Measurements from ENCODE around the gene C1orf35.

C1orf35 gene

GRCh38 chr1:228105270-228105995, 2.3 kb upstream of the C1orf35 start:
- TF ChIP-seq TAF1 (IDR thresholded peaks at IDR 0.05; ENCODE audit: low read depth) (no peak), TCF12 (IDR thresholded peaks at IDR 0.05; ENCODE audit: low read depth) (no peak)

- TF ChIP-seq RAD21 (IDR thresholded peaks at IDR 0.05; ENCODE audit: low read depth), result no peak
- no peak for TF ChIP-seq TAF1 (IDR thresholded peaks at IDR 0.05; ENCODE audit: low read depth)
- TF ChIP-seq REST (IDR thresholded peaks at IDR 0.05; ENCODE audit: low read depth), result no peak
- no peak for TF ChIP-seq NFIC (IDR thresholded peaks at IDR 0.05)
These were observed 1.6 kb upstream of the C1orf35 start for GRCh38 chr1:228104526-228105269.

- TF ChIP-seq RAD21 (IDR thresholded peaks at IDR 0.05; ENCODE audit: low read depth) (no peak), MAX (IDR thresholded peaks at IDR 0.05) (peak; percentile 50), ZBTB7A (IDR thresholded peaks at IDR 0.05; ENCODE audit: low read depth) (peak; percentile 68; the same call in 1 of the 2 replicates)
These were observed 933 bp downstream of the C1orf35 start for GRCh38 chr1:228101994-228102790.

- TF ChIP-seq CEBPB (IDR thresholded peaks at IDR 0.05) (no peak), USF1 (IDR thresholded peaks at IDR 0.05) (peak; percentile 56)
These were observed 1.5 kb downstream of the C1orf35 start for GRCh38 chr1:228101614-228101993.

- TF ChIP-seq USF1 (IDR thresholded peaks at IDR 0.05) (no peak), TEAD4 (IDR thresholded peaks at IDR 0.05) (no peak), EP300 (IDR thresholded peaks at IDR 0.05; ENCODE audit: borderline replicate concordance) (no peak), CREB1 (IDR thresholded peaks at IDR 0.05; ENCODE audit: low read depth) (no peak), TCF12 (IDR thresholded peaks at IDR 0.05; ENCODE audit: low read depth) (no peak), TAF1 (IDR thresholded peaks at IDR 0.05; ENCODE audit: low read depth) (no peak), EGR1 (IDR thresholded peaks at IDR 0.05) (no peak), YY1 (IDR thresholded peaks at IDR 0.05; ENCODE audit: low read depth) (no peak), RAD21 (IDR thresholded peaks at IDR 0.05; ENCODE audit: low read depth) (no peak), FOXM1 (IDR thresholded peaks at IDR 0.05; ENCODE audit: borderline replicate concordance, low read depth) (no peak), CEBPB (IDR thresholded peaks at IDR 0.05) (no peak), ZBTB7A (IDR thresholded peaks at IDR 0.05; ENCODE audit: low read depth) (no peak), NFIC (IDR thresholded peaks at IDR 0.05) (no peak), REST (IDR thresholded peaks at IDR 0.05; ENCODE audit: low read depth) (no peak), MAX (IDR thresholded peaks at IDR 0.05) (no peak)
These were observed 2.1 kb downstream of the C1orf35 start for GRCh38 chr1:228100822-228101613.

Measured in Ishikawa (cell line).